ENCODE measurements around the gene CAP1.

CAP1 gene

GRCh38 chr1:40039757-40040510 lies 595 bp upstream of the CAP1 start:
- Mint-ChIP-seq H3K4me1 (peaks cover 71% of the 10 kb centered on the region), H3K9me3 (no peaks in the 10 kb centered on the region), H3K27ac (peak overlapping the region; percentile 98), H3K4me3 (peak overlapping the region; percentile 93), H3K36me3 (peaks cover 40% of the 10 kb centered on the region), H3K27me3 (peaks cover 6% of the 10 kb centered on the region)
- DNase-seq, result peak; percentile 90
- CTCF ChIA-PET, result interaction anchor here (0.9 to 1.6 kb wide), 5 partner anchors 8 to 217 kb away, joined by 3 to 6 read pairs (median 3); no protein-coding TSS in a partner anchor

DNA sequence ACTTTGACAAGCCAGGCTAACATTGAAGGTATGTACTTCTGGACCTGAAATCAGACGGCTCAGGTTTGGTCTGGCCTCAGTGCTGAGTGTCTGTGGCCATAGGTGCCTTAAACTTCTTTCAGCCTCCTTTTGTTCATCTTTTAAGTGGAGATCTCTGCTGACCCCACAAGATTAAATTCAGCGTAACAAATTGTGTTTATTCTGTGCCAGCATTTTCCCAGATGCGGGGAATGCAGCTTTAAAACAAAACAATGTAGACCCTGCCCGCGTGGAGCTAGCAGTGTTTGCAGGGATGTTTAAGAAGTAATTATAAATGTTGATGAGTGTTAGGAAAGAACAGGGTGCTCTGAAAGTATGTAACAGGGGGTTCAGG lies 923 bp downstream of the CAP1 start:
- peaks cover 76% of the 10 kb centered on the region for H3K4me1 Mint-ChIP-seq
- H3K9me3 Mint-ChIP-seq, result no peaks in the 10 kb centered on the region
- peak overlapping the region; percentile 98 for H3K27ac Mint-ChIP-seq
- CTCF ChIA-PET, result interaction anchor here (1.4 kb wide), 1 partner anchor 19 kb away, joined by 4 read pairs; no protein-coding TSS in a partner anchor
- peaks cover 56% of the 10 kb centered on the region for H3K36me3 Mint-ChIP-seq
- peaks cover 6% of the 10 kb centered on the region for H3K27me3 Mint-ChIP-seq
- peak overlapping the region; percentile 93 for H3K4me3 Mint-ChIP-seq
- no peak for DNase-seq

- CTCF ChIA-PET, result interaction anchor here (0.6 kb wide), 1 partner anchor 10 kb away, joined by 4 read pairs; no protein-coding TSS in a partner anchor
- H3K9me3 Mint-ChIP-seq, result no peaks in the 10 kb centered on the region
- peak overlapping the region; percentile 26 for H3K27ac Mint-ChIP-seq
- peaks cover 71% of the 10 kb centered on the region for H3K4me1 Mint-ChIP-seq
- DNase-seq, result no peak
- peak overlapping the region; percentile 93 for H3K4me3 Mint-ChIP-seq
- peaks cover 6% of the 10 kb centered on the region for H3K27me3 Mint-ChIP-seq
- H3K36me3 Mint-ChIP-seq, result peaks cover 58% of the 10 kb centered on the region
Observed at GRCh38 chr1:40042341-40042740, 1.8 kb downstream of the CAP1 start.

GRCh38 chr1:40044110-40044509 lies 3.6 kb downstream of the CAP1 start:
- peaks cover 6% of the 10 kb centered on the region for H3K27me3 Mint-ChIP-seq
- H3K27ac Mint-ChIP-seq, result peak overlapping the region; percentile 70
- H3K36me3 Mint-ChIP-seq, result peaks cover 68% of the 10 kb centered on the region
- no peaks in the 10 kb centered on the region for H3K9me3 Mint-ChIP-seq
- CTCF ChIA-PET, result interaction anchor here (1.6 kb wide), 1 partner anchor 9 kb away, joined by 5 read pairs; no protein-coding TSS in a partner anchor
- peaks cover 71% of the 10 kb centered on the region for H3K4me1 Mint-ChIP-seq
- no peak for DNase-seq
- peak overlapping the region; percentile 93 for H3K4me3 Mint-ChIP-seq

GRCh38 chr1:40045182-40045581 lies 4.7 kb downstream of the CAP1 start:
- Mint-ChIP-seq H3K36me3 (peaks cover 77% of the 10 kb centered on the region), H3K4me1 (peaks cover 75% of the 10 kb centered on the region), H3K4me3 (peak overlapping the region; percentile 93), H3K27ac (peak overlapping the region; percentile 22), H3K27me3 (peaks cover 4% of the 10 kb centered on the region), H3K9me3 (no peaks in the 10 kb centered on the region)
- DNase-seq, result no peak
- CTCF ChIA-PET, result interaction anchor here (1.0 to 1.6 kb wide), 2 partner anchors 10 to 271 kb away, joined by 3 to 5 read pairs; no protein-coding TSS in a partner anchor

DNA sequence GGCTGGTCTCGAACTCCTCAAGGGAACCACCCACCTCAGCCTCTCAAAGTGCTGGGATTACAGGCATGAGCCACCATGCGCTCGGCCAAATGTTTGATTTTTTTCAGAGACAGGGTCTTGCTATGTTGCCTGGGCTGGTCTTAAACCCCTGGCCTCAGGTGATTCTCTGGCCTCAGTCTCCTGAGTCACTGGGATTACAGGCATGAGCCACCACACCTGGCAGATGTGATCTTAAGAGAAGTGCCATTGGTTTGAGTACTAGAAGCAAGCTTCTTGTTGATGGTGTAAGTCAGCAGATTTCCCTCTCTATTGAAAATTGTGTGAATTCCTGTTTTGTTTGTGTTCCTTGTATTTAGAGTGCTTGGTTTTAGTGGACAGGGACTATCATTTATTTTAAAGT lies 5.2 kb downstream of the CAP1 start:
- H3K4me3 Mint-ChIP-seq, result peak overlapping the region; percentile 93
- H3K4me1 Mint-ChIP-seq, result peaks cover 79% of the 10 kb centered on the region
- CTCF ChIA-PET, result interaction anchor here (0.6 to 1.6 kb wide), 3 partner anchors 11 to 999 kb away, joined by 3 to 5 read pairs (median 3); no protein-coding TSS in a partner anchor
- H3K27me3 Mint-ChIP-seq, result no peaks in the 10 kb centered on the region
- peak overlapping the region; percentile 73 for H3K27ac Mint-ChIP-seq
- H3K9me3 Mint-ChIP-seq, result no peaks in the 10 kb centered on the region
- no peak for DNase-seq
- H3K36me3 Mint-ChIP-seq, result peaks cover 76% of the 10 kb centered on the region

- no peaks in the 10 kb centered on the region for H3K27me3 Mint-ChIP-seq
- no peak overlapping the region for H3K4me3 Mint-ChIP-seq
- peaks cover 72% of the 10 kb centered on the region for H3K36me3 Mint-ChIP-seq
- CTCF ChIA-PET, result no interaction called here
- no peak for DNase-seq
- peaks cover 86% of the 10 kb centered on the region for H3K4me1 Mint-ChIP-seq
- no peaks in the 10 kb centered on the region for H3K9me3 Mint-ChIP-seq
- H3K27ac Mint-ChIP-seq, result peak overlapping the region; percentile 51
Observed at GRCh38 chr1:40047276-40047675, 6.7 kb downstream of the CAP1 start.

DNA sequence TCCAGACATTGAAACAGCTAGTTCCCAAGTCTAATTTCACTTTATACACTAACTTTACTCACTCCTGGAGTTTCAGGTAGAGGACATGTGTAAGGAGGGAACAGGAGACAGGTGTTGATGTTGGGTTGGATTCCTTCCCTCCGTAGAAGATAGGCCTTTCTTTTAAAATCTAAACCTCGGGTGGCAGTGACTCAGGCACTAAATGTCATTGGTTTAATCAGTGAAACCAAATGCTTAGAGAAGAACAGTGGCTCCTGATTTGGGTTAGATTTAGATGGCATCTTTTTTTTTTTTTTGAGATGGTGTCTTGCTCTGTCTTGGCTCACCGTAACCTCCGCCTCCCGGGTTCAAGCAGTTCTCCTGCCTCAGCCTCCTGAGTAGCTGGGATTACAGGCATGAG lies 7.2 kb downstream of the CAP1 start:
- CTCF ChIA-PET, result no interaction called here
- H3K36me3 Mint-ChIP-seq, result peaks cover 69% of the 10 kb centered on the region
- H3K4me1 Mint-ChIP-seq, result peaks cover 84% of the 10 kb centered on the region
- peak overlapping the region; percentile 3 for H3K4me3 Mint-ChIP-seq
- no peaks in the 10 kb centered on the region for H3K9me3 Mint-ChIP-seq
- H3K27ac Mint-ChIP-seq, result peak overlapping the region; percentile 51
- DNase-seq, result no peak
- H3K27me3 Mint-ChIP-seq, result no peaks in the 10 kb centered on the region

DNA sequence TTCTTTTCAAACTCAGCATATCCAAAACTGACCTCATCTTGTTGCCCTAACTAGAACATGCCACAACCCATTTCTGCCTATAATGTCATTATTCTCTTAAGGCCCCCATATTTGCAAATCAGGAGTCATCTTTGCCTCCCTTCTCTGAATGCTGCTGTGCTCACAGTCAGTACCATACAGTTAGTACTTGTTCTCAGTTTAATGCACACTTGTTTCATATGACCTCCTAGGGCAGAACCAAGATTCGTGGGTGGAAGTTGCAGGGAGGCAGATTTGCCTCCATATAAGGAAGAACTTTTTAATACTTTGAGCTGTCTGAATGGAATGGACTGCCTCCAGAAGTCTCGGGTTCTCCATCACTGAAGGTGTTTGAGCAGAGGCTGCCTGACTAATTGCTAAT lies 9.2 kb downstream of the CAP1 start:
- Mint-ChIP-seq H3K4me3 (peak overlapping the region; percentile 11), H3K4me1 (peaks cover 83% of the 10 kb centered on the region), H3K27ac (peak overlapping the region; percentile 85), H3K27me3 (no peaks in the 10 kb centered on the region), H3K36me3 (peaks cover 66% of the 10 kb centered on the region), H3K9me3 (no peaks in the 10 kb centered on the region)
- CTCF ChIA-PET, result interaction anchor here (0.6 to 1.1 kb wide), 3 partner anchors 8 to 38 kb away, joined by 3 to 4 read pairs (median 3); no protein-coding TSS in a partner anchor
- DNase-seq, result no peak

DNA sequence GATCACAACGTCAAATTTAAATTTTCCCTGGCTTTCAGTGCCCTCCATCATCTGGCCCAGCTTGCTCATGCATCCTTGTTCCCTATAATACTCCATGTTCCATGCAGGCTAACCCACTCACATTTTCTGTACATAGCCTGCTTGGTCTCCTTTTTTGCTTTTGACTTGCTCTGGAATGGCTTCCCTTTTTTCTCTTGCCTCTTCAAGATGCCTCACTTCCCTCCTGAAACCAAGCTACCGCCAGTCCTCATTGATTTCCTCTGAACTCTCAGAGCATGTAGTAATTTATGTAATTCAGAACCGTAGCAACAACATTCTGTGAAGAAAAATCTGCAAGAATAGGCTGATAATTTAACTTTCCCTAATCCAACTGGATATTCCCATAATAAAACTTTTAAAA lies 10.3 kb downstream of the CAP1 start:
- Mint-ChIP-seq H3K9me3 (no peaks in the 10 kb centered on the region), H3K36me3 (peaks cover 62% of the 10 kb centered on the region), H3K4me1 (peaks cover 83% of the 10 kb centered on the region), H3K4me3 (no peak overlapping the region), H3K27ac (peak overlapping the region; percentile 62), H3K27me3 (no peaks in the 10 kb centered on the region)
- no peak for DNase-seq
- CTCF ChIA-PET, result interaction anchor here (0.7 to 1.0 kb wide), 4 partner anchors 11 to 39 kb away, joined by 3 to 4 read pairs (median 3); partner anchors contain the start of gene CAP1

DNA sequence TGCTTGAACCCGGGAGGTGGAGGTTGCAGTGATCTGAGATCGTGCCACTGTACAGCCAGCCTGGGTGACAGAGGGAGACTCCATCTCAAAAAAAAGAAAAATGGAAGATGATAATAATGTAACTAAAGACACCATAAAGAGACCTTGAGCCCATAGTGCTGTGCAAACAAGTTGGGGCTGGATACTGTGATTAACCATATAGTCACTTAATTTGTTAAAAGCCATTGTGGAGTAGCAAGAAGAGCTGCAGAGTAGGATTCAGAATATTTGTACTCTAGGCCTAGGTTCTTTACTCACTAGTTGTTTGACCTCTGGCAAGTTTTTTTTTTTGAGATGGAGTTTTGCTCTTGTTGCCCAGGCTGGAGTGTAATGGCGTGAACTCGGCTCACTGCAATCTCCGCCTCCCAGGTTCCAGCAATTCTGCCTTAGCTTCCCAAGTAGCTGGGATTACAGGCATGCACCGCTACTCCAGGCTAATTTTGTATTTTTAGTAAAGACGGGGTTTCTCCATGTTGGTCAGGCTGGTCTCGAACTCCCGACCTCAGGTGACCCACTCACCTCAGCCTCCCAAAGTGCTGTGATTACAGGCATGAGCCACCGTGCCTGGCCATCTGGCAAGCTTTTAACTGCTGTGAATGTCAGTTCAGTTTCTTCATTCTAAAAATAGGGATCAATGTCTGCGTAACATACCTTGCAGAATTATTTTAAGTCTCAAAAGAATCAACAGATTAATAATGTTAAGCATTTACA lies 12.8 kb downstream of the CAP1 start:
- Mint-ChIP-seq H3K4me1 (peaks cover 89% of the 10 kb centered on the region), H3K4me3 (no peak overlapping the region), H3K27me3 (no peaks in the 10 kb centered on the region), H3K36me3 (peaks cover 68% of the 10 kb centered on the region), H3K9me3 (no peaks in the 10 kb centered on the region), H3K27ac (no peak overlapping the region)
- CTCF ChIA-PET, result no interaction called here
- DNase-seq, result no peak

DNA sequence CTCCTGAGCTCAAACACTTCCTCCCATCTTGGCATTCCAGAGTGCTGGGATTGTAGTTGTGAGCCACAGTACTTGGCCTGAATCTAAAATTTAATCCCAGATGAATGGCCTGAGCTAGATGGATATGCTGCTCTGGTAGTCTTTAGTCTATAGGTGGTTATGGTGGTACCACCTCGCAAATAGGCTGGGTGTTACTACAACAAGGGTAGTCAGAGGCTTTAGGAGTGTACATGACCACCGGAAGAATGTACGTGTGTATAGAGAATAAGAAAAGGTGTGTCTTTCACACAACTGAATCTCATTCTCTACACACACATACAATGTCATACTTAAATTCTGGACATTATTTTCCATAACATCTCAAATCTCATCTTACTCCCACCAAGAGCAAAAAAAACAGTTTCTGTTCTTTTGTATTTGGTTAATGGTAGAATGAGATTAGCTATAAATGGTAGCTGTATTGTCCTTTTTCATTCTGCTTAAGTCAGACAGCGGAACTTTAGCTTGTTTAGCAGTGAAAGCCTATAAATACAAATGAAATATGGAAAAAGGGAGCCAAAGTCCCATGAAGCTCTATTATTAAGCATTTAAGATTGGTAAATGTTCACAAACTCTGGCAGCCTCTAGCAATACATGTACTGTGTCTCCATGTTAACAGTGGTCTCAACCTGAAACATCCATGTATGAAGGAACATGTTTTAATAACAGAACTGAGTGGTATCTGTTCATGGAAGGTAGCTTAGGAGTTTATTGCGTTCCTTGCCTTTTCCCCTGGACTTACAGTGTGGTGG lies 16.2 kb downstream of the CAP1 start:
- DNase-seq, result no peak
- no peaks in the 10 kb centered on the region for H3K9me3 Mint-ChIP-seq
- peaks cover 67% of the 10 kb centered on the region for H3K36me3 Mint-ChIP-seq
- H3K4me3 Mint-ChIP-seq, result no peak overlapping the region
- H3K27ac Mint-ChIP-seq, result peak overlapping the region; percentile 97
- H3K27me3 Mint-ChIP-seq, result no peaks in the 10 kb centered on the region
- CTCF ChIA-PET, result interaction anchor here (1.6 kb wide), 1 partner anchor 20 kb away, joined by 4 read pairs; no protein-coding TSS in a partner anchor
- peaks cover 92% of the 10 kb centered on the region for H3K4me1 Mint-ChIP-seq

GRCh38 chr1:40057310-40058030 lies 16.9 kb downstream of the CAP1 start:
- Mint-ChIP-seq H3K36me3 (peaks cover 68% of the 10 kb centered on the region), H3K4me1 (peaks cover 92% of the 10 kb centered on the region), H3K9me3 (no peaks in the 10 kb centered on the region), H3K27me3 (no peaks in the 10 kb centered on the region), H3K27ac (peak overlapping the region; percentile 97), H3K4me3 (no peak overlapping the region)
- CTCF ChIA-PET, result interaction anchor here (0.5 to 1.6 kb wide), 4 partner anchors 8 to 148 kb away, joined by 3 to 4 read pairs (median 3); no protein-coding TSS in a partner anchor
- no peak for DNase-seq

Data from activated naive CD4-positive, alpha-beta T cell treated with anti-CD3 and anti-CD28 coated beads, Interleukin-2, amount 10 ng/mL, durations not matched to agents 7 days and 5 days (primary cell).